Dermis blood vessel endothelial cell (primary cell): ENCODE results near the gene ADCY5. TPM values are rescaled to one million over a fixed set of nuclear protein-coding genes. Genes with fewer than 3 reads are reported as not detected.

ENCODE experiments used
- DNase-seq: peaks from one replicate; pipeline ENCODE4 v3.0.0; 2010
- total RNA-seq: library from RNA; depleted of rRNA; stranded (reverse); fragments of >200 nt; gene quantifications from 2 replicates; pipeline ENCODE4 v1.2.3, GENCODE V29; 2014

The ADCY5 gene
- total RNA-seq, 1 donor from 2014 or later: 0.17 TPM

DNA sequence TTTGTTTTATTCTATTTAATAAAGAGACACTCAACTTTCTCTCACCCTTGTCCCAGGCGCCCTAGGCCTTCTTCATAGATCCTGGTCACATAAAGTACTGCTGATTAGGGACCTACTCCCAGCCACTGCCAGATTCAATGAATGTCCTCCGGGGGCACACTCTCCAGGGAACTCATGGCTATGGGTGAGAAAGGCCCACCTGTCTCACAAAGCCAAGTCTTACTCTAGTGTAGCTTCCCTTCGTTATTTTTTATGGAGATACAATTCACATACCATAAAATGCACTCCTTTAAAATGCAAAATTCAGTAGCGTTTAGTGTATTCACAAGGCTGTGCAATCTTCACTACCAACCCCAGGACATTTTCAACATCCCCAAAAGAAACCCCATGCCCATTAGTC lies 87.8 kb downstream of the ADCY5 start:
- DNase-seq: no peak

- DNase-seq: no peak
Observed at GRCh38 chr3:123357275-123357674, 91.6 kb downstream of the ADCY5 start.

DNA sequence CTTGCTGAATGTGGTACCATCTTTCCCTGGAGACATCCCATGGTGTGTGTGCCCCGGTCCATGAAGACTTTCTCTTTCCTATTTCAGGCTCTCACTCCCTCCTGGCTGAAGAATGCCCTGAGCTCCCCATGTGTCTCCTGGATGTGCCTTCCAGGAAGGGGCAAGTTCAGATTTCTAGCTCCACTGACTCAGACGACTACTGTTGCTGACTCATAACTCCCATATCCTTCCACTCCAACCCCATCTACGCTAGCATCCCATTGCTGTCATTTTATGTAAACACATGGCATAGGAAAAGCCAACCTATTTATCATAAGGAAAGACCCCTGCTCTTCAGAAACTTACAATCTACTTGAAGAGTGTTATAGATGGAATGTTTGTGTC lies 95.0 kb downstream of the ADCY5 start:
- DNase-seq: peak; percentile 19

GRCh38 chr3:123353227-123353849 lies 95.6 kb downstream of the ADCY5 start:
- no peak for DNase-seq

GRCh38 chr3:123352134-123352554 lies 96.7 kb downstream of the ADCY5 start:
- no peak for DNase-seq

DNA sequence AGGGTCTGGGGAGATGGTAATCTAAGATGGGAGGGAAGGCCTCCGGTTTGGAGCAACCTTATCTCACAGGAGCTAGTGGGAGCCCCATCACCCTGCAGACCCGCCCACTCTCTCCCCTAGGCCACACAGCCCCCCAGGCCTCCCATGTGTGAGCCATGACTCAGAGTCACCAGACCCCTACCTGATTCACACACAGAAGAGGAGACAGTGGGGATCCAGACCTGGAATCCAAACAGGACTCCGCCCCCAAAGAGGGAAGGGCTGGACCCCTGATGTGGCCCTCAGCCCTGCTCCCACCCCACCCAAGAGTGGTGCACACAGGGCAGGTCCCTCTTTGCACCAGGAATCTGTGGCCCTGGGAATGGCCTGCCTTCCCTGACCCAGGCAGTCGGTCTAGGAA lies 97.4 kb downstream of the ADCY5 start:
- no peak for DNase-seq

- no peak for DNase-seq
Observed at GRCh38 chr3:123350971-123351370, 97.9 kb downstream of the ADCY5 start.

DNA sequence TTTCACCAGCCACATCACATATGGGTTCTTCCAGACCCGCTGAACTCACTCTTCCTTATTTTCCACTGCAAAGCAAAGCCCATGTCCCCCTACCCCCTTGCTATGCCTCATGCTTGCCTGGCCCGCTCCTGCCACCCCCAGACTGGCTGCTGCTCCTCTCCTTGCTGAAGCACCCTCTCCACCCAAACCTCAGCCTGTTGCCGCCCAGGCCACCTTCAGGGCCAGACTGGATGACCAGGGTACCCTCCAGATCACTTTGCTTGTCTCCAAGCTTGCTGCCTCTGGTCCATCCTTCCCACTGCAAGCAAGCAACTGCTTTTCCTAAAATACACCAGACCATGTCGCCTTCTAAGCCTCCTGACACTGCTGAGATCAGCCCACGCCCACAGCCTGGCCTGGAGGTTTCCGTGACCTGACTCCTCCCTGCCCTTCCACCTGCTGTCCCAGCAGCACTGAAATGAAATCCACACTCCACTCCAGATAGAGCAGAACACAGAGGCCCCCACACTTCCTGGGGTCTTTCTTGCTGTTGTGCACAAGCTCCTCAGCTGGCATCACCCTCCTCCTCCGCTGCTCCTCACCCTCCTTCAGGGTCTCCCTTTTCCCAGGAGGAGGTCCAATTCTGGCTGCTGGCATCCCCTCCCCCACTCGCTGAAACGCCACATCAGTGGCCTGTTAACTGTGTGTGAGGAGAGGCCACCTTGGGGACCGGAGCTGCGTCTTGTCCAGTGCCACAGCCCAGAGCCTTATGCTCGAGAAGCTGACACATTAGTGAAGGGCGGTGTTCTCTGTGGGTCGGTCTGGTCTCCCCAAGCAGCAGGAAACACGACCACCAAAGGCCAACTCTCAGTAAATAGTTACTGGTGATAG lies 99.1 kb downstream of the ADCY5 start:
- DNase-seq: no peak

DNA sequence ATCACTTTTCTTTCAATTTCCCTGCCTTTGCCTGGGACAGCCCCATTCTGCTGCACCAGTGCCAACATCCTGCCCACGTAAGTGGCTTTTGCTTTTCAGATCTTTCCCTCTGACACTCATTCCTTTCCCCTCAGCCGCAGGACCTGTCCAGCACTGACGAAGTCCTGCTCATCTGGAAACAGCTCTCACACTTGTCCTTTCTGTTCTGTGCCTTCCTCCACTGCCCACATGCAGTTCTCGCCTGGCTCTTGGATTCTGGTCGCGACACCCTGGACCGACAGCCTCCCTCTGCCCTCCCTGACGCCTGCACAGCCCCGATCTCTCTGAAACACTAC lies 99.7 kb downstream of the ADCY5 start:
- no peak for DNase-seq

DNA sequence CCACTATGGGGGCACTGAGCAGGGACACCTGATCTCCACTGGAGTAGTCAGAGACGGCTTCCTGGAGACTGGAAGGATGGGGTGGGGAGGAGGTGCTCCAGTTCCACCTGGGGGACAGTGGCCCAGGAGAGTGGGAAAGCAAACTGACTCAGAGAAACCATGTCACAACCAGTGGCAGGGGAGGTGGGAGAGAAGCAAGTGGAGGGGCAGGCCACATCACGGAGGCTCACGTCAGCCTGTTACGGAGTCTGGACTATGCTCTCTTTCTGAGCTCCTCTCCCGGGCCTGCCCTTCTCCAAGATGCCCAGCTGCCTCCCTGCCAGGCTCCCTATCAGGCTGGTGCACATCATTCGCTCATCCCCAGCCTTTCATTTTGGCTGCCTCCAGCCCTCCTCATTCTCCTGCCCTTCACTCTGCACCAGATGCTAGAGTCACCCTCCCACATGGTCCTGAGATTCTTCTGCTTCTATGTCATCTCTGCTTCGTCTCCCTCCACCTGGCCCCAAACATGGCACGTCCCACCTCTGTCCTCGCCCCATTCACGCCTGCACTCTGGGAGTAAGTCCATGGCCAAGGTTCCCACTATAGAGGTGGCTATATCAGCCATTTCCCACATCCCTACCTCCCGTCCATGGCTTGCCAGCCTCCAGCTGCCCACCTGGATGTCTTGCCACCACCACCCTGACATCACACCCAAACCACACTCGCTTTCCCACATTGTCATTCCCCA lies 100.3 kb downstream of the ADCY5 start:
- no peak for DNase-seq

- no peak for DNase-seq
Observed at GRCh38 chr3:123347691-123348264, 101.1 kb downstream of the ADCY5 start.

DNA sequence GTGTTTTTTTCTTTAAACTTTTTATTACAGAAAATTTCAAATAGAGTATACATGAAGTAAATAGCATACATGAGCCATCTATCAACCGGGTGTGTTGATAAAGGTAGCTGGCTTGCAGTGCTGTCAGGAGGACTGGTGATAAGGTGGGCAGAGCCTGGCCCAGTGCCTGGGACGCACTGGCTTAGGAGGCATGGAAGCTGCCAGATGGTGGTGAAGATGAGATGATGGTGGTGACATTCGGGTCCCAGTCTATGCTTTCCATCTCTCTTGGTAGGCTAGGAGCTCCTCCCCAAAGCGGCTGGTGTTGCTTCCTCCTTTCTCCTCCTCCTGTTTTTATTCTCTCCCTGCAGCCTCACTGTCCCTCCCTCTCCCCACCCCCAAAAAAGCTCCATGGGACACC lies 101.7 kb downstream of the ADCY5 start:
- DNase-seq: no peak

DNA sequence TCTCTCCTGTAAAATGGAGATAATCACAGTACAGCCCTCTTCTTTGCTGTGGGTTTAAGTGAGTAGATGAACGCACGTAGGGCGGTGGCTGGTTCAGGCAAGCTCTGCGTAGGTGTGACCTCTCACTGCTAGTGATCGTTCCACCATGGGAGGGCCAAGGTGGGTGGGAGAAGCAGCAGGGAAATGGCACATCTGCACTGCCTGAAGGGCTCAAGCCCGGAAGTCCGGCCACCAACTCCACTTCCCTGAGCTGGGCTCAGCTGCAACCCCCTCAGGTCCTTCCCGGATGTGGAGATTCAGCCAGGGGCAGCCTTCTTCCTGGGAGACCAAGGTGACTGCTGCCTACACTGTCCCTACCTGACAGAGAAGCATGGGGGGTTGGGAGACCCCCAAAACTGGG lies 102.9 kb downstream of the ADCY5 start:
- DNase-seq: no peak

DNA sequence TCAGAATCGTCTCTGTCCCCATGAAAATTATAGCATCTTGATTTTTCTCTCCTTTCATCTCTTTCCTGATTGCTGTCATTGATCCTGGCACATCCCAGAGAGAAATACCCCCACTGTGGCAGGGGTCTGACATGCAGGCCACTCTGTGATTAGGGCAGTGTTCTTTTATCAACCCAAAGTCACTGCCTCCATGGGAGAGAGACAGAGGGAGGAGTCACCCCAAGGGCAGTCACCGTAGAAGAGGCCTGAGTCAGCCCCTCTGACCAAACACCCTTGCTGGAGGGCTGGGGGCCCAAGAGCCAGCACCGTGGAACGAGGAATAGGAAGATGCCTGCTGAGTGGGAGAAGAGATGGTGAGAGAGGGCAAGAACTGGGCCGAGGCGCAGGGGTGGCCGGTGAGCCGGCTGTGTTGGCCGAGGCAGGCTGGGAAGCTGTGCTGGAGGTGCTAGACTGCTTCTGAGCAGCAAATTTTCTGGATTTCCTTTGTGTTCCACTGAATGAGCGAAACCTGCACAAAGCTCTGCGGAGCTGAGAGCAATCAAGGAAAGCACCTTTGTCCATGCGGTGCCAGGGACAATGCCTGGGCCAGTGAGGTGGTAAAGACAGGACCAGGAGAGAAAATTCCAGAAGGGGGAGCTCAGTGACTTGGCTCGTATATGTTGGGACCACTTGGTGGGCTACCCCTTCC lies 103.8 kb downstream of the ADCY5 start:
- no peak for DNase-seq

DNA sequence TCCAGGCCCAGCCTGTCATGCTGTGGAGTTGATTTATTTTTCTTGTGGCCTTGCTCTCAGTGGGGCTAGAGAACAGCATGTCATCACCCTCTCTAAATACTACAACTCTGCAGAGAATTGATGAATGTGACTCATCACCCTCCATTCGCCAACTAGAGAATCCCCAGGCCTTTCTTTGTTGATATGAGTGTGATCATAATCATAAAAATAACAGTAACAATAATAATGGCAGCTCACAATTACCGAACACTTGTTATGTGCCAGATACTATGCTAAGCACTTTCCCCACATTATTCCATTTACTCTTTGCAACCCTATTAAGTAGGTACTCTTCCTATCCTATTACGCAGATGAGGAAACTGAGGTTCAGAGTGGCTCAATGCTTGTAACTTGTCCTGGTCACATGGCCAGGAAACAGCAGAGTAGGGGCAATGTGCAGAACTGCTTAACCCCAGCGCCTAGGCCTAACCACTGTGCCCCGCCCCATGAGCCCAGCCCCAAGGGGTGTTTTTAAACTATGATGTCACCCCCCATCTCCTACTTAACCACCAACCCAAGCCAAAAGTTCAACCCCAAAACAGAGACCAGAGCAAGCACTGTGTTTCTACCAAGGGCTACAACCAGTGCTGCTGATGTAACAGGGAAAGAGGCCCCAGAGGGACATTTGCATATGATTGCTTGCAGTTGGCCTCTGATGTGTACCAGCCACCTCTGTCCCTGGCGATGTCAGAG lies 104.5 kb downstream of the ADCY5 start:
- DNase-seq: peak; percentile 10

DNA sequence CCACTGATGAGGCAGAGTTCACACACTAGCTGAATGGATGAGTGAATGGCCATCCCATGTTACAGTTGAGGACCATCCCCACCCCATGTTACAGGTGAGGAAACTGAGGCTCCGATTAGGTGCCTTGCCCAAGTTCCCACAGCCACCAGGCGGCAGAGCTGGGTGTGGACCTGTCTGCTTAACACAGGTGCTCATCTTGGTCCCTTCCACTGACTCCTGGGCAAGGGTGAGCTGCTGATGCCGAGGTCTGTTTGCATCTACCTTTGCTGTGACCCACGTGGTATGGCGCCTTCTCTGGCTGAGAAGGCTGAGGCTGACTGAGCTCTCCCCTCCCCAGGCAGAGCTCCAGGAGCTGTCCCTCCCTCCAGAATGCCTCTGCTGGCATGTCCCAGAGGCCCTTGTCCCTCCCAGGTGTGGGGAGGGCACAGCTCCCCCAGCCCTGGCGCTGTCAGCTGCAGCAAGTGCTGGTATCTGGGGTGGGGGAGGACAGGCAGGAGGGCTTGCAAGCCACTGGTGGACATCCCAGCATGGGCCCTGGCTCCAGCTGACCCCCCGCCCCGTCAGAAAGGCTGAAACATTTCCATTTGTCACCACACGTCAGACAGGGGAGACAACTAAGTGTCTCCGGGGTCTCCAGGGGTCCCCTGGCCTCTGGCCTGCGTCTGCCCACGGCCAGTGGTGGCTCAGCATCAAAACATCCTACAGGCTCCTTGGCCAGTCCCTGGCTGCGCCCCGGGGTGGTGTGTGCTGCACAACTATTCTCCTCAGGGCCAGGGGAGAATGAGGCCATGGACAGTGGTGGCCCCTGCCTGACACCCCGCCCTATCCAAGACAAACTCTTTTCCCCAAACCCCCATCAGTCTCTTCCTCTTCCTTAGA lies 105.4 kb downstream of the ADCY5 start:
- DNase-seq: no peak

- no peak for DNase-seq
Observed at GRCh38 chr3:123342631-123343080, 106.2 kb downstream of the ADCY5 start.

GRCh38 chr3:123341871-123342630 lies 106.8 kb downstream of the ADCY5 start:
- no peak for DNase-seq

DNA sequence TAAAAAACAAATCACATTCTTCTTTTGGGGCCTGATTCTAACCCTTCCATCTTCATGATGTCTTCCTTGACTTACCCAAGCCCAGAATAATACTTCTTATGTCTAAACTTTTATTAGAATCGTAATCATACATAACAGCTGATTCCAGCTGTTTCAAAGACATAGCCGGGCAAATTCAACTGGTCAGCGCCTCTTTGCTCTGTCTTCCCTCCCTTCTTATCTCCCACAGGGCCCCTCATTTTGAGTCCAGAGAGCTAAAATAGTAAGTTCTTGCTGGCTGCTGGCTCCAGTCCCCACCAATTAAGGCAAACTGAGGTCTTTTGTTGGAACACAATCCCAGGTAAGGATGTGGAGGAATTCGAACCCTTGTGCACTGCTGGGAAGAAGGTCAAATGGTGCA lies 108.6 kb downstream of the ADCY5 start:
- DNase-seq: no peak

DNA sequence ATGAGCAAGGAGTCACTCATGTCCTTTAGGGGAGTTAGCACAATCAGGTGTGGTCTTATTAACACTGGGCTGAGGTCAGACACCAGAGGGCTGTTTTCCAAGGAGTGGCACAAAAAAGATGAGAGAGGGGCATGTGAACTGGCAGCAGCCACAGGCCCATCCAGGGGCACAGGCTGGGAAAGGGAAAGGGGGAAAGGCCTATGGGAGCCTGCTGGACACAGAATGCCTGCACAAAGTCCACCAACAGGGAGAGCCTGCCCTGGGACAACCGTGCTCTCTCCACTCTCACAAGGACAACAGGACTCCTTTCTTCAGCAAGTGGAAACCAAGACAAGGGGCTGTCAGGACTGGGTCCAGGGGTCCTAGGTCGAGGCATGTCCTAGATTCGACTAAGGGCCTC lies 109.6 kb downstream of the ADCY5 start:
- no peak for DNase-seq
